DOHH2 (cell line): ENCODE data around the gene IL7R.

Experiments used
- H3F3A ChIP-seq: fragments of 200-600 bp; sonication (generic), shearing (Covaris generic); 2 replicates; pipeline ENCODE4 v1.6.0; 2016; ENCODE audit warnings: antibody characterized with exemption, mild to moderate bottlenecking; ENCODE audit not compliant: control insufficient read depth, insufficient read depth
- H3K27ac ChIP-seq: fragments of 200-600 bp; sonication (generic); 2 replicates; pipeline ENCODE4 v1.5.1; 2014; ENCODE audit warnings: low read depth, mild to moderate bottlenecking, low read length, moderate library complexity
- H3K27me3 ChIP-seq: fragments of 200-600 bp; sonication (generic); 2 replicates; pipeline ENCODE4 v1.6.1; 2014; ENCODE audit warnings: mild to moderate bottlenecking, low read length, mixed read lengths; ENCODE audit not compliant: control insufficient read depth
- H3K36me3 ChIP-seq: fragments of 200-600 bp; sonication (generic); 2 replicates; pipeline ENCODE4 v1.6.1; 2014; ENCODE audit warnings: mild to moderate bottlenecking, low read length, moderate library complexity, mixed read lengths; ENCODE audit not compliant: control insufficient read depth
- H3K4me1 ChIP-seq: fragments of 200-600 bp; sonication (generic); 2 replicates; pipeline ENCODE4 v1.6.1; 2014; ENCODE audit warnings: mild to moderate bottlenecking, low read length, mixed read lengths; ENCODE audit not compliant: control insufficient read depth
- H3K4me2 ChIP-seq: fragments of 200-600 bp; sonication (generic); 2 replicates; pipeline ENCODE4 v1.6.0; 2014; ENCODE audit warnings: mild to moderate bottlenecking, low read length, moderate library complexity
- H3K4me3 ChIP-seq: fragments of 200-600 bp; sonication (generic); 2 replicates; pipeline ENCODE4 v1.5.1; 2014; ENCODE audit warnings: mild to moderate bottlenecking, low read length, mixed read lengths
- H3K79me2 ChIP-seq: fragments of 200-600 bp; sonication (generic); 2 replicates; pipeline ENCODE4 v1.6.1; 2014; ENCODE audit warnings: mild to moderate bottlenecking, low read length, mixed read lengths; ENCODE audit not compliant: control insufficient read depth
- H3K9me2 ChIP-seq: fragments of 200-600 bp; sonication (generic); replicated peaks from 2 replicates; pipeline ENCODE4 v1.6.1; 2014; ENCODE audit warnings: mild to moderate bottlenecking, low read length, mixed read lengths; ENCODE audit not compliant: control insufficient read depth
- H3K9me3 ChIP-seq: fragments of 200-600 bp; sonication (generic); 2 replicates; pipeline ENCODE4 v1.6.1; 2014; ENCODE audit warnings: antibody characterized with exemption, low read length, mixed read lengths; ENCODE audit not compliant: control insufficient read depth, insufficient read depth
- H4K20me1 ChIP-seq: fragments of 200-600 bp; sonication (generic); 2 replicates; pipeline ENCODE4 v1.6.0; 2014; ENCODE audit warnings: low read depth, mild to moderate bottlenecking, antibody characterized with exemption, low read length, moderate library complexity; ENCODE audit not compliant: control insufficient read depth, insufficient read depth
- CTCF ChIP-seq: fragments of 200-600 bp; sonication (generic); IDR thresholded peaks from one replicate; pipeline ENCODE4 v1.5.1; 2014; ENCODE audit warnings: antibody characterized with exemption, mild to moderate bottlenecking, low read depth, low read length; ENCODE audit not compliant: poor library complexity, severe bottlenecking
- EZH2phosphoT487 ChIP-seq: fragments of 200-600 bp; sonication (generic); IDR thresholded peaks from 2 replicates; pipeline ENCODE4 v1.6.1; 2017; ENCODE audit warnings: borderline replicate concordance, mild to moderate bottlenecking, antibody characterized with exemption, low read length, moderate library complexity, mixed read lengths

IL7R gene

GRCh38 chr5:35898952-35899660 lies 42.4 kb downstream of the IL7R start:
- Histone ChIP-seq H3K9me2 (no peaks in the 10 kb centered on the region), H3K4me1 (peaks cover 54% of the 10 kb centered on the region), H3K4me3 (no peak overlapping the region), H3K27ac (no peak overlapping the region), H3K9me3 (no peaks in the 10 kb centered on the region), H3K36me3 (peaks cover 4% of the 10 kb centered on the region; the same call in 1 of the 2 replicates), H4K20me1 (no peaks in the 10 kb centered on the region), H3K79me2 (no peaks in the 10 kb centered on the region), H3K27me3 (no peaks in the 10 kb centered on the region), H3F3A (peaks cover 7% of the 10 kb centered on the region), H3K4me2 (no peak overlapping the region; the same call in 1 of the 2 replicates)
- no peak for TF ChIP-seq CTCF
- no peak for TF ChIP-seq EZH2phosphoT487

- Histone ChIP-seq H3K79me2 (no peaks in the 10 kb centered on the region), H3K9me2 (no peaks in the 10 kb centered on the region), H3K4me2 (peak overlapping the region; percentile 18), H3K4me1 (peaks cover 61% of the 10 kb centered on the region), H3K36me3 (peaks cover 4% of the 10 kb centered on the region; the same call in 1 of the 2 replicates), H3K4me3 (no peak overlapping the region), H3F3A (peaks cover 13% of the 10 kb centered on the region), H4K20me1 (no peaks in the 10 kb centered on the region), H3K27me3 (no peaks in the 10 kb centered on the region), H3K27ac (no peak overlapping the region), H3K9me3 (no peaks in the 10 kb centered on the region)
- TF ChIP-seq EZH2phosphoT487 (no peak), CTCF (no peak)
Measured at GRCh38 chr5:35899800-35900199, 43.1 kb downstream of the IL7R start.

GRCh38 chr5:35900972-35901695 lies 44.4 kb downstream of the IL7R start:
- Histone ChIP-seq H3K9me3 (no peaks in the 10 kb centered on the region), H3K27me3 (no peaks in the 10 kb centered on the region), H3K4me2 (peak overlapping the region; percentile 41), H3K4me3 (peak overlapping the region; percentile 22; the same call in 1 of the 2 replicates), H4K20me1 (no peaks in the 10 kb centered on the region), H3K36me3 (peaks cover 12% of the 10 kb centered on the region), H3K9me2 (no peaks in the 10 kb centered on the region), H3F3A (peaks cover 22% of the 10 kb centered on the region), H3K27ac (peak overlapping the region; percentile 51), H3K79me2 (no peaks in the 10 kb centered on the region), H3K4me1 (peaks cover 75% of the 10 kb centered on the region)
- TF ChIP-seq EZH2phosphoT487 (no peak), CTCF (no peak)
